HG03442 (cell line): ENCODE results near the gene ANP32A.
"Not testable (repeated sequence)": the region's sequence is repeated elsewhere in the genome, so short reads cannot be mapped to it uniquely, and the experiment has no call there.

Source experiments
- ATAC-seq: cut with Tn5 transposase; IDR thresholded peaks from one replicate; pipeline ENCODE4 v1.9.1; 2021; ENCODE audit warnings: mild to moderate bottlenecking, moderate library complexity; ENCODE audit not compliant: unreplicated experiment

Gene ANP32A

DNA sequence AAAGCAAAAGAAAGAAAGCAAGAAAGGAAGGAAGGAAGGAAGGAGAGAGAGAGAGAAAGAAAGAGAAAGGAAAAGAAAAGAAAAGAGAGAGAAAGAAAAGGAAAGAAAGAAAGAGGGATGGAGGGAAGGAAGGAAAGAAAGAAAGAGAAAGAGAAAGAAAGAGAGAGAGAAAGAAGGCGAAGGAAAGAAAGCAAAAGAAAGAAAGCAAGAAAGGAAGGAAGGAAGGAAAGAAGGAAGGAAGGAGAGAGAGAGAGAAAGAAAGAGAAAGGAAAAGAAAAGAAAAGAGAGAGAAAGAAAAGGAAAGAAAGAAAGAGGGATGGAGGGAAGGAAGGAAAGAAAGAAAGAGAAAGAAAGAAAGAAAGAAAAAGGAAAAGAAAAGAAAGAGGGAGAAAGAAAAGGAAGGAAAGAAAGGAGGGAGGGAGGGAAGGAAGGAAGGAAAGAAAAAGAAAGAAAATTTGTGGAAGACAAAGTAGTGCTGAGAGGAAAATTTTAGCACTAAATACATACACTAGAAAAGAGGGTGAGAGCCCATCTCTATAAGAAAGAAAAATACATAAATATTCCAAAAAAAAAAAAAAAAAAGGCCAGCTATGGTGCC lies 60.6 kb downstream of the ANP32A start:
- ATAC-seq: not testable (repeated sequence)

DNA sequence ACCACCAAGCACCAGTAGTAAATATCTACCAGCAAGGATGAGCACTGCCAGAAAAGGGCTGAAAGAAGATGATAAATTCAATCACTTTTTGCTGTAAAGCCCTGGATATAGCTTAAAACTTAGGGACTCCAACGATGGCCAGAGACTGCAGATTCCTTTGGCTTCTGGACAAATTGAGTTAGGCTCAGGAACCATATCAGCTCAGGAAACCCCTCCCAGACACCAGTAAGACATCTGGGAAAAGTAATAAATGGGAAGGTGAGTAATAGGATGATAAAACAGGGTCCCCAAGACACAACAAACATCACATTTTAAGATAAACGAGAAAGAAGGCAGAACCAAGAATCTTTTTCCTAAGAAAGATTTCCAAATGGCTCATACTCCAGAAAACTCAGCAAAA lies 65.0 kb downstream of the ANP32A start:
- ATAC-seq: no peak

DNA sequence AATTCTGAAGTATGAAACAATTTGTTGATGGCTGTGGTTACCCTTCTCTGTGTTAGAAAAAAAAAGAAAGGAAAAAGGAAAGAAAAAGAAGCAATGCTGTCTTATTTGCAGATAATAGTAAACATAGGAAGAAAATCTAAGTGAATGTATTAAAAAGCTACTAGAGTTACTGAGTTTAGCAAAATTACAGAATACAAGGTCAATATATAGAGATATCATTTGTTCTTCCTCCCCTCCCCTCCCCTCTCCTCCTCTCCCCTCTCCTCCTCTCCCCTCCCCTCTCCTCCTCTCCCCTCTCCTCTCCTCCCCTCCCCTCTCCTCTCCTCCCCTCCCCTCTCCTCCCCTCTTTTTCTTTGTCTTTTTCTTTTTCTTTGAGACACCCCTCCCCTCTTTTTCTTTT lies 69.1 kb downstream of the ANP32A start:
- no peak for ATAC-seq

DNA sequence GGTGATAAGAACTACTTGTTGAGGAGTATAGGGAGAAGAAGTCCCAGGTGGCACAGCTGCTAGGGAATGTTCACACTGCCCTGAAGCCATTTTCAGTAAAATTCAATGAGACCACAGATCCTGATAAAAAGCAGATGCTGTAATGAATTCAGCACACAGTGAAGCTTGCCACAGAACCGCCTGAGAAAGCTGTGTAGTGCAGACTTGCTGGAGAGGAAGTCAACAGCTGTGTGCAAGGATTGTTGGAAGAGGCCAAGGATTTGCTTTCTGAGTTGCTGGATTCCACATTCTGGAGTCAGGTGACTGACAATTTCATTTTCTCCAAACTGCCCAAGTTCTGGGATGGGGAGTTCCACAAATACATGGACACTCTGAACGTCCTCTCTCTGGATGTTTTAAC lies 70.9 kb downstream of the ANP32A start:
- no peak for ATAC-seq

DNA sequence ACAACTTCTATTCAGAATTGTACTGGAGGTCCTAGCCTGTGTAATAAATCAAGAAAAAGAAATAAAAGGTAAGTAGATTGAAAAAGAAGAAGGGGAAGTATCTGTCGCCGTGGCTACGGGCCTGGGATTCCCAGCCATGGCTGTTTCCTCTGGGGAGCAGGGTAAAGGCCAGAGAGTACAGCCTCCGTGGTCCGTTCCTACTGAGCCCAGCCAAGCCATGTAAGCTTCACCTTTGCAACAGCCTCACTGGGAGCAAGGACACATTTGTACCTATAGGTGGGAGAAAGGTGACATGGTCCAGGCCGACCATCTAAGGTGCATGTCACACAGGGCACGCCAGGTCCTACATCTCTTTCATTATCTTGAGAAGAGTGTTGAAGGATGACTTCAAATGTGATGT lies 71.3 kb downstream of the ANP32A start:
- ATAC-seq: no peak

DNA sequence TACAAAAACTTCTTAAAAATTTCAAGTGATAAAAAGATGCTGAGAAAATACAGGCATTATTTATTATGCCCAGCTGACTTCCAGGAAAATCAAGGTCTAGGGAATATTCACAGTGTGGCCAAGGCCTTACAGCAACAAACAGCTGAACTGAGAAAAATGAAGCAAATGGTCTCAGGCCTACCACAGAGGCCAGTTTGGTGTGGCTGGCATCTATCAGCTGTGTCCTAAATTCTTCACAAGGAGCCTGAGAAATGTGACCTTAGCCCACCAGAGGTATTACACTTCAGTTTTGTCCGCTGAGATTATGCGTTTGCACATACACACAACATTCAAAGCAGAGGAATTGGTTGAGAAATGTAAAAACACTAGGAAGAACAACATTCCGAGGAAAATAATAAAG lies 77.4 kb downstream of the ANP32A start:
- no peak for ATAC-seq

DNA sequence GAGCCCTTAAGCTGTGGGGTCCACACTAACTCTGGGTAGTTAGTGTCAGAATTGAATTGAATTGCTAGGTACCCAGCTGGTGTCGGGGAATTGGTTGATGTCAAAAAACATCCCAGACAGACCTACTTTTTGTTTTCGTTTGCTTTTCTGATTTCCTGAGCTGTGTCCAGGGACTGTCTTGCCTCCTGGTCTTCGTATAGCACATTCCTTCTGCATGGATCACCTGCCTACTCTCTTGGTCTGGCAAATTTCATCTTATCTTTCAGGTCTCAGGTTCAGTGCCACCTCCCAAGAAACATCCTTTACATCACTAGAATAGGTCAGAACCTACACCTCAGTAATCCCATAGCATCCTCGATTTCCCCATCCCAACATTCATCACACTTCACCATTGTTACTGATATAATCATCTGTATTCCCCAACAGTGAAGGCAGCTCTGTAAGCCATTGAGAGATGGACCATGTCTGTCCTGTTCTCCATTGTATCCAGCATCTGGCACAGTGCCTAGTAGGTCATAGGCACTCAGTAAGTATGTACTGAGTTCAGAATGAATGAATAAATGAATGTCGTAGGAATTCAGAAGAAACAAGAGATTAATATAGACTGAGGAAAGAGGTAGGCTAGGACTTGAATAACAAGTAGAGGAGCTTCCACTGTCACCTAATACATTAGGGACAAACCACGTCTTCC lies 81.2 kb downstream of the ANP32A start:
- no peak for ATAC-seq

DNA sequence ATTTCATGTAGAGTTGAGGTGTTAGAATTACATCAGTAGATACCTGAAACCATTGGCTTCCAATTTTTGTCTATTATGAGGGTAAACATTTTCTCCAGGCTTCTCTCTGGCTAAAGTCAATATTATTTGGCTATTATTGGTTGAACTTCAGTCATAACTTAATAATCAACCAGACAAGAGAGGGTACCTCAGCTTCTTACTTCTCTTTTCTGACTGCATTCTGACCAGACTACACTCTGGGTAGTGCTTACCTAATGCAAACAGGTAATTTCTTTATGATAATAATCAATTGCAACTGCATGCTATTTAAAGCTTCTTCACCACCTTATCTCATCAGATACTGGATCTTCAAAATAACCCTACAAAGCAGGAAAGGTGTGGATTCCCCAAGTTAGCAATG lies 85.1 kb downstream of the ANP32A start:
- no peak for ATAC-seq

DNA sequence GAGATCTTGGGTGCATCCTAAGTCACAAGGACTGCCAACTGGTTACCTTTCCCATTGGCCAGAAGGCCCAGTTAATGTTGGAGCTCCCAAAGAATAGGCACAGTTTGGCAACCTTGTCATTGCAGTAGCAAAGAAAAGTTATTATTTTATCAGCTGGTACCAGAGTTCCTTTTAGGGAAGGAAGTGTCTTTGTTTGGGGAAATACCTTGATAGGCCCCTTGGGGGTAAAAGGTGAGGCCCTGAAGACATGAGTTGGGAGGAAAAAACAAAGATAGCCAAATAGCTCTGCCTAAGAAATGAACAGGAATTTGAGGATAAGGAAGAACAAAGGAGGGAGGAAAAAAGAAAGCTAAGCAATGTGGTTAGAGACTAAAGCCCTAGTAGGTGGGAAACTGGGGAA lies 85.8 kb downstream of the ANP32A start:
- ATAC-seq: no peak

DNA sequence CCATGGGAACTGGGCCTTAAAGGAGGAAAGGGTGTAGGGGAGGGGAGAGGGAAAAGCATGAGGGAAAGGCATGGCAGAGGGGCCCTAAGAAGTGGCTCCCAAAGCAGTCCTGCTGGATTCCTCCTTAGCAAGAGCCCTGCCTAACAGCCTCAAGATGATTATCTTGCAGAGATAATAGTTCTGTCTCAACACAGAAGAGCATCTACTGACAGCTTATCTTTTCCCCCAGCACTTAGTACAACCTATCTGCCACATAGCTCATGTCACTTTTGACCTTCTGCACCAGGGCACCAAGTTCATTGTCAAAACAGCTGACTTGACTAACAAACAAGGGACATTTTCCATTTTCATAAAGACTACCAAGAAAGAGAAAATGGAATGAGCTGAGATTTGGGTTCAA lies 86.3 kb downstream of the ANP32A start:
- no peak for ATAC-seq

DNA sequence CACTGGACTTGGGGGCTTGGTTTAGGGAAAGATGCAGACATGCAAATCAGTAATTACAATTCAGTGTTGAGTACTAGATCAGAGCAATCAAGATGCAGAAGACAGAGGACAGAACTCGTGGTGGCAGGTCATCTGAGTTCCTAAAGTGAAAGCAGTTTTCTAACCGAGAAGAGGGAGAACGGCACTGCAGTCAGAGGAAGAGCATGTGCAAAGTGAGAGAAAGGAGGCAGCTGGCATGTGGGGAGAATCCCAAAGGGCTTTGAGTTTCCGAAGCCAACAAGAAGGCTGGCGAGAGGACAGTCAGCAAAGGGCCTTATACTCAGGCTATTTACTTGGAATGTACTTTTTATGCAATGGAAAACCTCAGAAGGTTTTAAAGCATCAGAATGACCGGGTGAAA lies 87.0 kb downstream of the ANP32A start:
- no peak for ATAC-seq

DNA sequence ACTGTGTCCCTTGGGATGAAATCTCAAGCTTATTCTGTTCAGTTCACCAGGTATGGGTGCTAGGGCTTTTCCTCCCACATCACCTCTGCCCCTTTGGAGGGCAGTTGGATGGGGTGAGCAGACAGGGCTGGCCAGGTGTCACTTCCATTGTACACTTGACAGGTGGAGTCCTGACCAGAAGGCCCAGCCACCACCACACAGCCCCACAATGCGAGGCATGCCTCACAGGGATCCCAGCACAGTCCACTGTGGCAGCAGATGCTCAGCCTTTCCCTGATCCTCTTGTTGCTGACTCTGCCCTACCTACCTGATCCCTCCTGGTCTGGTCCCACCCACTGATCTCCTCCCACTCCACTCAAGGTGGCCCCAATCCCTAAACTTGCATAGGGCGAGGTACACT lies 88.2 kb downstream of the ANP32A start:
- no peak for ATAC-seq

DNA sequence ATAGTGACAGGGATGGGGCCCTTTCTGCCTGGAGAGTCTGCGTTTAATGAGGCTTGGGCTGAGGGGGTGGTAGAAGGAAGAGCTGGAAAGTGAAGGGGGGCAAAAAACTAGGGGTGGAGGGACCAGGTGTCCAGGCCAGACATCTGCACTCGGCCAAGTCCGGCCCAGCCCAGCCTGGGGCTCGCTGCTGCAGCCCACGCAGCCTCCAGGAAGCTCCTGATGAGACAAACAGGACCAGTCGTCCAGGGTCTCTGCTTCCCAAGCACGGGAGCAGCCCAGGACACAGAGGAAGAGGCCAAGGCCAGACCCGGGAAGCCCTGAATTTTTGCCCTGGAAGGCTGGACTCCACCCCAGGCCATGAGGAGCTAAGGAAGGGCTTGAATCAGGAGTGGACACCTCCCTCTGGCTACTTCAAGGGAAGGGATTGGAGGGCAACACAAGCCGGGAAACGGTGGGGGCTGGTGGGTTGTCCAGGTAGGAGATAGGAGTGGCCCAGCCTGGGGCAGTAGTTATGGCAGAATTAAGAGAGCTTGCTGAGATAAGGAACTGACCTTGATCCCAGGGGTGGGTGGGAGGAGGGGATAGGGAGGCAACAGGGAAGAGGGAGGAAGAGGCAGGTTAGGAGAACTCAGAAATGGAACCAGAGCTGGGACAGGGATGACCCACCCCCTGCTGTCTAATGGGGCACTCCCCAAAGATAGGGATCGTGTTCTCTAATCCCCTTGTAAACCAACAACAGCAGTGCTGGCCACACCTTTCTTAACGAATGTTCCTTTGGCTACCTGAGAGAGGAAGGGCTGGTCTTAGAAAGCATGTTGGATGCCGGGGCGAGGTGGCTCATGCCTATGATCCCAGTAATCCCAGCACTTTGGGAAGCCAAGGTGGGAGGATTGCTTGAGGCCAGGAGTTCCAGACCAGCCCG lies 89.5 kb downstream of the ANP32A start:
- ATAC-seq: no peak

DNA sequence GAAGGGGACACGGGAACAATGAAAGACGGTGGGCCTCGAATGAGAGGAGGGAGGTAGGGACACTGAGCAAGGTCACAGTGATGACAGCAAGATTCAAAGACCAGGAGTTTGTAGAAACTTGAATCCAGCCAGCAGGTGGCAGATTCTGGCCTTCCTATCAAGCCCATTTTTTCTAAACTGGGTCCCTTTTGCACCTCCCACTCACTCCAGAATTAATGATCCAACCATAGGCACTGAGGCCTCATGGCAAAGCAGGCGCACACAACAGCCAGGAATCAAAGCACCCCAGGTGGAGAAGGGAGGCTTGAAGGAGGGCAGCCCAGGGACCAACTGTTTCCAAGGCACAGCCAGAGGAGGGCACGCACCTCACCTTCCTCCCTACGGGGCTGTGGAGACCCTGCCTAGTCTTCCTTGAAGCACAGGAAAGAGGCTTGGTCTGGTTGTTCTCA lies 90.2 kb downstream of the ANP32A start:
- ATAC-seq: no peak

DNA sequence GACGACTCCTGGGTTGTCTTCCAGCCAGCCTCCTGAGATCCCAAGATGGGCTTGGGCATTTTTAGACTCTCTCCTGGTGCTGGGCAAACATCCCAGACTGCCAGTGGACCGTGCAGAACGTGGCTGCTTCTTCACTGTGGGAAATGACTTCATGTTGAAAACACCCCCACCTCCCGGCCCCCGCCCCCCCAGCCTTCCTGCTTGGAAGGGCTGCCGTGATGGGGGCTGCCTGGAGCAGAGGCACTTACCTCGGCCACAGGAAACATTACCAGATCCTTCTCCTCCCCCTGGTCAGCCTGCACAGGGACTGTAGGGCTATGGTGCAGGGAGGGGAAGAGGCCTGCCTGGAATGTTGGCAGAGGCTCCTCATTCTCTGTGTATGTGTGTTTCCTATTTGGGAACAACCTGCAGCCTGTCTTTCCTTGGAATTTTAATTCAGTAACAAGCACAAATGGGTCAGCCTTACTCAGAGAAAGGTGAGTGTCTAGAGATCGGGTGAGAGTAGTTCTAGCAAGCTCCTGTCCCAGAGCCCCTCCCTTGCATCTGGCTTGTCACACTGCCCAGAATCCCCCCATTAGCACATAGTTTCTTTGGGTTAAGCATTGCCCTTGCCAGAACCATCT lies 90.8 kb downstream of the ANP32A start:
- ATAC-seq: no peak
